ENCODE results near the gene CCT5.

DNA sequence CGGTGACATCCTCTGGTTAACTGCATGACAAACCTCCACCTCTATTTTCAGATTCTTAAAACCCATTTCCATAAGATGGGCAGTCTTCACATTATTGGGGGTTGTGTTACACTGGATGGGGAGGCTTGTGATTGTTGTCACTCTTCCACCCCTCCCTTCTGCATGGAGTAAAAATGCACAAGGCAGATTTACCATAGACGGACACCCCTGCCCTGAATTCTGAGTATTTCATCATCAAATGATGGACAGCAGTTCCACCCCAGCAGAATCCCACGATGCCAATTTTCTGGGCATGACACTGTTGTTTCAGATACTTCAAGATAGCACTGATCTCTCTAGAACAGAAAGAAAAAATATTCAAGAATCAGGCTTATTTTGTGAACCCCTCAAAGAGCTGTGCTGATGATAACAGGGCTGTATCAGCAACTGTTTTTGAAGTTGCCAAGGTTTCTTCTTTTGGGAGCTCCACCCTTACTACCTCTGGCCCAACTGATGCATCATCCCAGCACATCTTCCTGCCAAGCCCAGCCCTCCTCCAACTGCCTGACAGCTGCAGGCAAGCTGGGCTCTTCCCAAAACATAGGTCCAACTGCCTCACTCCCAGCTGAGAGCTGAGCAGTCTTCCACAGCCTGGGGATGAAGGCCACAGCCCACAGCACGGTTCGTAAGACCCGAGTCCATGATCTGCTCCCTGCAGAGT, 36.2 kb downstream of the CCT5 start:
- TF ChIP-seq, protein P1, sequence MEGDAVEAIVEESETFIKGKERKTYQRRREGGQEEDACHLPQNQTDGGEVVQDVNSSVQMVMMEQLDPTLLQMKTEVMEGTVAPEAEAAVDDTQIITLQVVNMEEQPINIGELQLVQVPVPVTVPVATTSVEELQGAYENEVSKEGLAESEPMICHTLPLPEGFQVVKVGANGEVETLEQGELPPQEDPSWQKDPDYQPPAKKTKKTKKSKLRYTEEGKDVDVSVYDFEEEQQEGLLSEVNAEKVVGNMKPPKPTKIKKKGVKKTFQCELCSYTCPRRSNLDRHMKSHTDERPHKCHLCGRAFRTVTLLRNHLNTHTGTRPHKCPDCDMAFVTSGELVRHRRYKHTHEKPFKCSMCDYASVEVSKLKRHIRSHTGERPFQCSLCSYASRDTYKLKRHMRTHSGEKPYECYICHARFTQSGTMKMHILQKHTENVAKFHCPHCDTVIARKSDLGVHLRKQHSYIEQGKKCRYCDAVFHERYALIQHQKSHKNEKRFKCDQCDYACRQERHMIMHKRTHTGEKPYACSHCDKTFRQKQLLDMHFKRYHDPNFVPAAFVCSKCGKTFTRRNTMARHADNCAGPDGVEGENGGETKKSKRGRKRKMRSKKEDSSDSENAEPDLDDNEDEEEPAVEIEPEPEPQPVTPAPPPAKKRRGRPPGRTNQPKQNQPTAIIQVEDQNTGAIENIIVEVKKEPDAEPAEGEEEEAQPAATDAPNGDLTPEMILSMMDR (IDR thresholded peaks at IDR 0.05), result no peak
- TF ChIP-seq POLR2A (IDR thresholded peaks at IDR 0.05), result no peak
- TF ChIP-seq POLR2AphosphoS5 (IDR thresholded peaks at IDR 0.05), result no peak
- TF ChIP-seq EP300 (IDR thresholded peaks at IDR 0.05), result no peak
